Measurements from ENCODE around the gene OR3A1.
"Not testable (repeated sequence)": the region's sequence is repeated elsewhere in the genome, so short reads cannot be mapped to it uniquely, and the experiment has no call there.

The OR3A1 gene

GRCh38 chr17:3298260-3298659 lies at the start of gene OR3A1:
TSS of gene OR3A1 (minus strand) at chr17:3298360. CDS start at chr17:3292582, 5,778 bp downstream.
- no peak for DNase-seq

- not testable (repeated sequence) for DNase-seq
These were observed 44.6 kb upstream of the OR3A1 start for GRCh38 chr17:3342782-3343181.

GRCh38 chr17:3335876-3336275 lies 37.7 kb upstream of the OR3A1 start:
- no peak for DNase-seq

GRCh38 chr17:3318336-3318735 lies 20.2 kb upstream of the OR3A1 start:
- DNase-seq, result no peak

- DNase-seq, result no peak
These were observed 18.7 kb upstream of the OR3A1 start for GRCh38 chr17:3316836-3317235.

GRCh38 chr17:3308603-3309002 lies 10.4 kb upstream of the OR3A1 start:
- DNase-seq, result no peak

GRCh38 chr17:3295632-3296031 lies 2.5 kb downstream of the OR3A1 start:
- DNase-seq, result no peak

GRCh38 chr17:3293548-3293947 lies 4.6 kb downstream of the OR3A1 start:
- not testable (repeated sequence) for DNase-seq

GRCh38 chr17:3282901-3283300 lies 15.3 kb downstream of the OR3A1 start:
- no peak for DNase-seq

- DNase-seq, result no peak
These were observed 22.0 kb downstream of the OR3A1 start for GRCh38 chr17:3276126-3276525.

GRCh38 chr17:3271072-3271848 lies 26.9 kb downstream of the OR3A1 start:
- DNase-seq, result no peak

- DNase-seq, result no peak
These were observed 37.6 kb downstream of the OR3A1 start for GRCh38 chr17:3260600-3260999.

GRCh38 chr17:3260163-3260562 lies 38.0 kb downstream of the OR3A1 start:
- DNase-seq, result no peak

GRCh38 chr17:3256575-3256974 lies 41.6 kb downstream of the OR3A1 start:
- DNase-seq, result no peak

- not testable (repeated sequence) for DNase-seq
These were observed 49.1 kb downstream of the OR3A1 start for GRCh38 chr17:3249013-3249412.

GRCh38 chr17:3244841-3245240 lies 53.3 kb downstream of the OR3A1 start:
- DNase-seq, result not testable (repeated sequence)

GRCh38 chr17:3241044-3241443 lies 57.1 kb downstream of the OR3A1 start:
- not testable (repeated sequence) for DNase-seq

Data from NCI-H2029 treated with DMSO at 0.1 percent for 48 hours (cell line).